AG04450 (cell line): ENCODE results near the gene PPM1F. TPM values are rescaled to one million over a fixed set of nuclear protein-coding genes. Genes with fewer than 3 reads are reported as not detected.

Experiments used
- CTCF ChIA-PET: fragments of 300-600, 350-600 bp; formaldehyde crosslinking; extraction: SDS; loops from one replicate; lab custom pipeline; 2022; ENCODE audit warnings: antibody characterized with exemption, inconsistent platforms; lab: Charles Lee
- POLR2A ChIA-PET: fragments of 350-600 bp; formaldehyde crosslinking; extraction: SDS; loops from one replicate; lab custom pipeline; 2021; ENCODE audit warnings: antibody characterized with exemption, inconsistent platforms; lab: Yijun Ruan, JAX
- DNase-seq: peaks from one replicate; pipeline ENCODE4 v3.0.0-alpha.2; 2011; ENCODE audit warnings: low read depth, low spot score
- H3K27ac ChIP-seq: one replicate; pipeline ENCODE4 v1.5.1; 2012; ENCODE audit warnings: low read depth, low read length, control low read depth
- H3K27me3 ChIP-seq: one replicate; pipeline ENCODE4 v1.6.0; 2012; ENCODE audit warnings: low read length; ENCODE audit not compliant: control insufficient read depth, insufficient read depth
- H3K4me3 ChIP-seq: 2 replicates; pipeline ENCODE4 v1.5.1; 2011; ENCODE audit warnings: mild to moderate bottlenecking, low read depth, low read length, control low read depth
- H3K9me3 ChIP-seq: 2 replicates; pipeline ENCODE4 v1.5.1; 2012; ENCODE audit warnings: low read length; ENCODE audit not compliant: control insufficient read depth, insufficient read depth
- CTCF ChIP-seq: IDR thresholded peaks from 2 replicates; pipeline ENCODE4 v1.5.1; 2011; ENCODE audit warnings: low read depth, low read length, control low read depth, inconsistent platforms
- polyA plus RNA-seq: library from polyadenylated mRNA; depleted of rRNA; stranded (reverse); fragments of >200 nt; gene quantifications from 2 replicates; pipeline ENCODE4 v1.2.3, GENCODE V29; 2011

The PPM1F gene
- polyA plus RNA-seq, 1 experiment, result 17.7 TPM

- H3K4me3 ChIP-seq, result no peak overlapping the region
- TF ChIP-seq CTCF, result no peak
- CTCF ChIA-PET, result interaction anchor here (0.6 to 1.2 kb wide), 2 partner anchors 10 to 274 kb away, joined by 3 to 4 read pairs; no protein-coding TSS in a partner anchor
- H3K27ac ChIP-seq, result no peak overlapping the region
- DNase-seq, result no peak
- no peaks in the 10 kb centered on the region for H3K9me3 ChIP-seq
- POLR2A ChIA-PET, result no interaction called here
- no peaks in the 10 kb centered on the region for H3K27me3 ChIP-seq
These were observed 24.6 kb downstream of the PPM1F start for GRCh38 chr22:21928048-21928447.

DNA sequence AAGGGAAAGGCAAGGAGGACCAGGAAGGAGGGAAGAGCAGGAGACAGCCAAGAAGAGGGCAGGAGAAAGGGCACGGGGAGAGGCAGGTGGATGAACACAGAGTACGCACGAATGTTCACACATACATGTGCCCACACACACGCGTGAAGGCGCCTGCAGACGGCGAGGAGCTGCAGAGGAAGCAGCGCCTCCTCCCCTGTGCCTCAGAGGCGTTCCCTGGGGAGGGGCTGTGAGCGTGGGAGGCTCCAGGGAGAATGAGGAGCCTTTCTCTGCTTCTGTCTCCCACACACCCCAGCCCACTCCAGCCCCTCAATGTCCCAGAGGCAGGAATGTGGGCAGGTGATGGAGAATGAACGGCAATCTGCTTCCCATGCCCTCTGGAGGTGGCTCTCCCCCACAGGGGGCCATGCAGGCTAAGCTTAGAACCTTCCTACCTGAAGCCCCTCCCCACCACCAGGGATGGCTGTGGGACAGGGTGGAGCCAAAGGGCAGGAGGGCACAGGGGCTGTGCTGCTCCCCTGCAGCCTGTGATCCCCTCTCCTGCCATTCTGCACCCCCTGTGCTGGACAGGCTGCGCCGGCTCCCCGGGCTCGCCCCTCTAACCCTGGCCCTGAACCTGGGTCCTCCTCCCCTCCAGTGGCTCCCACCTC is 25.3 kb downstream of the PPM1F start:
- Histone ChIP-seq H3K4me3 (no peak overlapping the region), H3K9me3 (no peaks in the 10 kb centered on the region; the same call in 1 of the 2 replicates), H3K27me3 (no peaks in the 10 kb centered on the region), H3K27ac (no peak overlapping the region)
- ChIA-PET POLR2A (no interaction called here), CTCF (interaction anchor here (0.5 to 1.2 kb wide), 2 partner anchors 11 to 192 kb away, joined by 4 read pairs; no protein-coding TSS in a partner anchor)
- no peak for DNase-seq
- TF ChIP-seq CTCF, result no peak

DNA sequence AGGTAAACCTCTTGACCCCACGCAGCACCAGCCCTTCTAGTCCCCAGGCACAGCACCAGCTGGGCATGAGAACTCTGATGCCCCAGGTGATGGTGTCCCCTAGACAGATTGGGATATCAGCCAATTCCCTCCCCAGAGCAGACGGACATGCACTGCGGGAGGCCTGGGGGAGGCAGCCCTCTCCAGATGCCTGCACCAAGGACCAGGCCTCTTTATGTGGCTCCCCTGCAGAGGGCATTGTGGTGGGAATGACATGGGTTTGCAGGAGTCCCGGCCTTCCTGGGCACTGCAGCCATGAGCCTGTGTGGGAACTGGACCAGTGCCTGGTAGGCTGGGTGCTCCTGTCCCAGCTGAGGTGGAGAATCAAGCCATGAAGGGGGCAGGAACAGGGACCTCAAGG is 25.9 kb downstream of the PPM1F start:
- CTCF ChIA-PET, result interaction anchor here (1.2 kb wide), 1 partner anchor 11 kb away, joined by 4 read pairs; no protein-coding TSS in a partner anchor
- DNase-seq, result no peak

DNA sequence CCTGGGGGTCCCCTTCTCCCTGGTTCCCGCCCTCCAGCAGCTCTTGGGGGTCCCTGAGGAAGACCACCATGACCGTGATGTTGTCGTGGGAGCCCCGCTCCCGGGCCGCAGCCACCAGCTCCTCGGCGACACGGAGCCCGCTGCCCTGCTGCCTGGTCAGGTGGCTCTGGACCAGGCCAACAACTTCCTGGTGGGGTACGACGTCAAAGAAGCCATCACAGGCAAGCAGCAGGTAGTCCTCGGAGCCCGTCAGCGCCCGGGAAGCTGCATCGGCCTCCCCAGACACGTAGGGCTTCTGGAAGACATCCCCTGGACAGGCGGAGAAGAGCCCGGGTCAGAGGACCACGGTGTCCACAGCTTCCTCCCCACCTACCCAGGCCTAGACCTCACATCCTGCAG is 29.5 kb downstream of the PPM1F start:
- DNase-seq, result no peak
- no peak overlapping the region for H3K27ac ChIP-seq
- CTCF ChIA-PET, result interaction anchor here (1.9 kb wide), 1 partner anchor 15 kb away, joined by 4 read pairs; no protein-coding TSS in a partner anchor
- no peak for TF ChIP-seq CTCF
- H3K27me3 ChIP-seq, result no peaks in the 10 kb centered on the region
- no peak overlapping the region for H3K4me3 ChIP-seq
- POLR2A ChIA-PET, result interaction anchor here (0.5 kb wide), 1 partner anchor 19 kb away, joined by 5 read pairs; no protein-coding TSS in a partner anchor
- no peaks in the 10 kb centered on the region; the same call in 1 of the 2 replicates for H3K9me3 ChIP-seq

More for the DNA sequence above, 25.9 kb downstream of the PPM1F start:
- POLR2A ChIA-PET, result no interaction called here
- Histone ChIP-seq H3K27me3 (no peaks in the 10 kb centered on the region), H3K9me3 (no peaks in the 10 kb centered on the region; the same call in 1 of the 2 replicates), H3K4me3 (no peak overlapping the region), H3K27ac (no peak overlapping the region)
- no peak for TF ChIP-seq CTCF
